LNCaP clone FGC (cell line): Measurements from ENCODE around the gene NUF2.

ENCODE experiments used
- DNase-seq: peaks from one replicate; pipeline ENCODE4 v3.0.0-alpha.2; 2011; ENCODE audit warnings: low read depth
- H3K4me3 ChIP-seq: 2 replicates; pipeline ENCODE4 v1.5.1; 2011; ENCODE audit warnings: mild to moderate bottlenecking, low read depth, low read length, control low read depth
- CTCF ChIP-seq: IDR thresholded peaks from 2 replicates; pipeline ENCODE4 v1.5.1; 2012; ENCODE audit warnings: mild to moderate bottlenecking; ENCODE audit not compliant: control insufficient read depth, insufficient read depth; ENCODE audit errors: extremely low read depth

Gene NUF2

GRCh38 chr1:163401211-163401610 is 79.5 kb downstream of the NUF2 start:
- TF ChIP-seq CTCF = no peak
- no peak for DNase-seq

More at GRCh38 chr1:163401211-163401610, 79.5 kb downstream of the NUF2 start:
- H3K4me3 ChIP-seq = no peak overlapping the region
